Neural crest cell (in vitro differentiated cells): ENCODE results near the gene MCCD1. TPM values are rescaled to one million over a fixed set of nuclear protein-coding genes. Genes with fewer than 3 reads are reported as not detected.
A peak's percentile ranks its signal among the peaks of the same experiment; 100 is the strongest.

Experiments used
- DNase-seq: peaks from one replicate; pipeline ENCODE4 v3.0.0; 2021; ENCODE audit warnings: low read depth, mixed read lengths, low spot score
- H3K27ac Mint-ChIP-seq: one replicate; pipeline ENCODE4 v1.8.0; 2021; ENCODE audit warnings: mild to moderate bottlenecking, mixed read lengths; ENCODE audit not compliant: unreplicated experiment
- H3K27me3 Mint-ChIP-seq: 2 replicates; pipeline ENCODE4 v1.8.0; 2021; ENCODE audit warnings: low read depth, mild to moderate bottlenecking, mixed read lengths
- H3K36me3 Mint-ChIP-seq: 2 replicates; pipeline ENCODE4 v1.8.0; 2021; ENCODE audit warnings: low read depth, mild to moderate bottlenecking, mixed read lengths
- H3K4me1 Mint-ChIP-seq: 2 replicates; pipeline ENCODE4 v1.8.0; 2021; ENCODE audit warnings: mixed read lengths
- H3K4me3 Mint-ChIP-seq: one replicate; pipeline ENCODE4 v1.8.0; 2021; ENCODE audit warnings: mild to moderate bottlenecking, mixed read lengths
- H3K9me3 Mint-ChIP-seq: 2 replicates; pipeline ENCODE4 v1.8.0; 2021; ENCODE audit warnings: mixed read lengths
- CTCF ChIP-seq: fragments of 200-600 bp; sonication (generic); conservative IDR thresholded peaks from 2 replicates; pipeline ENCODE4 v1.5.0; 2021; ENCODE audit warnings: antibody characterized with exemption, mild to moderate bottlenecking
- total RNA-seq: library from RNA; stranded (reverse); gene quantifications from 2 replicates; pipeline ENCODE4 v1.2.1, GENCODE V29; 2021

Gene MCCD1
- total RNA-seq, 1 donor from 2014 or later = not detected

- DNase-seq = no peak
- H3K36me3 Mint-ChIP-seq = peaks cover 24% of the 10 kb centered on the region
- no peaks in the 10 kb centered on the region for H3K9me3 Mint-ChIP-seq
- TF ChIP-seq CTCF = no peak
- H3K4me1 Mint-ChIP-seq = peaks cover 71% of the 10 kb centered on the region
- H3K4me3 Mint-ChIP-seq = peak overlapping the region; percentile 100
- no peaks in the 10 kb centered on the region for H3K27me3 Mint-ChIP-seq
- no peak overlapping the region for H3K27ac Mint-ChIP-seq
Measured at GRCh38 chr6:31543639-31544038, 14.9 kb downstream of the MCCD1 start.

- Mint-ChIP-seq H3K36me3 (peaks cover 15% of the 10 kb centered on the region), H3K4me1 (peaks cover 66% of the 10 kb centered on the region), H3K9me3 (no peaks in the 10 kb centered on the region), H3K4me3 (peak overlapping the region; percentile 78), H3K27ac (no peak overlapping the region), H3K27me3 (no peaks in the 10 kb centered on the region)
- no peak for TF ChIP-seq CTCF
- no peak for DNase-seq
Measured at GRCh38 chr6:31544676-31545075, 15.9 kb downstream of the MCCD1 start.

- Mint-ChIP-seq H3K27me3 (no peaks in the 10 kb centered on the region), H3K4me1 (peaks cover 60% of the 10 kb centered on the region), H3K9me3 (no peaks in the 10 kb centered on the region), H3K27ac (no peak overlapping the region), H3K36me3 (peaks cover 10% of the 10 kb centered on the region), H3K4me3 (peak overlapping the region; percentile 87)
- no peak for DNase-seq
- TF ChIP-seq CTCF = no peak
Measured at GRCh38 chr6:31545291-31545690, 16.5 kb downstream of the MCCD1 start.

- Mint-ChIP-seq H3K27ac (peak within 1 kb of the TSS; percentile 91), H3K4me3 (peak within 1 kb of the TSS; percentile 87), H3K4me1 (peaks cover 52% of the 10 kb centered on the region), H3K27me3 (no peaks in the 10 kb centered on the region), H3K36me3 (peaks cover under 1% of the 10 kb centered on the region), H3K9me3 (no peaks in the 10 kb centered on the region)
- TF ChIP-seq CTCF = peak; percentile 96
- DNase-seq = peak; percentile 89
Measured at GRCh38 chr6:31546339-31546957, 17.7 kb downstream of the MCCD1 start, which contains the start of gene ATP6V1G2. TSS of gene ATP6V1G2 (minus strand) at chr6:31546608. CDS start at chr6:31546559, 49 bp downstream.

GRCh38 chr6:31546958-31547726 is 18.4 kb downstream of the MCCD1 start, which contains the start of gene NFKBIL1:
TSS of gene NFKBIL1 (plus strand) at chr6:31547608. CDS start at chr6:31547695, 87 bp downstream.
- TF ChIP-seq CTCF = peak; percentile 7
- no peaks in the 10 kb centered on the region for H3K27me3 Mint-ChIP-seq
- peaks cover 46% of the 10 kb centered on the region for H3K4me1 Mint-ChIP-seq
- H3K36me3 Mint-ChIP-seq = no peaks in the 10 kb centered on the region
- peak; percentile 79 for DNase-seq
- H3K9me3 Mint-ChIP-seq = no peaks in the 10 kb centered on the region
- peak within 1 kb of the TSS; percentile 91 for H3K27ac Mint-ChIP-seq
- peak within 1 kb of the TSS; percentile 87 for H3K4me3 Mint-ChIP-seq
